Mesenteric fat pad (tissue), 1 donor: ENCODE data around the gene NFATC2. TPM values are rescaled to one million over a fixed set of nuclear protein-coding genes. Genes with fewer than 3 reads are reported as not detected.
"Not testable (repeated sequence)": the region's sequence is repeated elsewhere in the genome, so short reads cannot be mapped to it uniquely, and the experiment has no call there.

Source experiments
- DNase-seq: peaks from one replicate; pipeline ENCODE4 v3.0.0-alpha.2; 2020; ENCODE audit warnings: low spot score
- total RNA-seq: library from RNA; stranded (reverse); fragmentation: NEBNext Ultra II Directional; extraction: Animal tissue kit (Norgen Biotek cat#: 25700); gene quantifications from one replicate; pipeline ENCODE4 v1.2.1, GENCODE V29; 2021
- donor health status: DM: yes; HTN: yes; CAD: no.

Gene NFATC2
- total RNA-seq, 1 donor from 2014 or later: 9.3 TPM

DNA sequence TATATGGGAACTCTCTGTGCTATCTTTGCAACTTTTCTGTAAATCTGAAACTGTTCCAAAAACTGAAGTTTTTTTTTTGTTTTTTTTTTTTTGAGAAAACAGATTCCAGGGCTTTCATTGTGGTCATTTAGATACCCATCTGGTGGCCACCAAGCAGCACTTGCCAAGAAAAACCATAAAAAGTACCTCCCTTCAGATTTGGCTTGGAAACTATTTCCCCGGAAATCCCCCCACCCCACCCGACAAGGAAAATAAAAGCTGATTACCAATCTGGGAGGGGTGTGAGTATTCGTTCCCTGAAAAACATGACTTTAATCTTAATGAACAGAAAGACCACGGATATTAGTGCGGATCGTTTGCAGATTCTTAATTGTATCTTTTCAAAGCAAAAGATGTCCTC is 1.9 kb downstream of the NFATC2 start:
- DNase-seq: no peak

DNA sequence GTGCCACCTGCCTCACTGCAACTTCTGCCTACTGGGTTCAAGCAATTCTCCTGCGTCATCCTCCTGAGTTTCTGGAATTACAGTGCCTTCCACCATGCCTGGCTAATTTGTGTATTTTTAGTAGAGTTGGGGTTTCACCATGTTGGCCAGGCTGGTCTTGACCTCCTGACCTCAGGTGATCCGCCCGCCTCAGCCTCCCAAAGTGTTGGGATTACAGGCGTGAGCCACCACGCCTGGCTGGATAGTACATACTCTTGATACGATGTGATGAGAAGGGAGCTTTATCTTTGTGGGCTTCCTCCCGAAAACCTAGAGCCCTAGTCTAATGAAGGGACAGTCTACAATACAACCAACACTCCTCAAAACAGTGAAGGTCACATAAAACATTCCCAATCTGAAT is 2.4 kb downstream of the NFATC2 start:
- not testable (repeated sequence) for DNase-seq

DNA sequence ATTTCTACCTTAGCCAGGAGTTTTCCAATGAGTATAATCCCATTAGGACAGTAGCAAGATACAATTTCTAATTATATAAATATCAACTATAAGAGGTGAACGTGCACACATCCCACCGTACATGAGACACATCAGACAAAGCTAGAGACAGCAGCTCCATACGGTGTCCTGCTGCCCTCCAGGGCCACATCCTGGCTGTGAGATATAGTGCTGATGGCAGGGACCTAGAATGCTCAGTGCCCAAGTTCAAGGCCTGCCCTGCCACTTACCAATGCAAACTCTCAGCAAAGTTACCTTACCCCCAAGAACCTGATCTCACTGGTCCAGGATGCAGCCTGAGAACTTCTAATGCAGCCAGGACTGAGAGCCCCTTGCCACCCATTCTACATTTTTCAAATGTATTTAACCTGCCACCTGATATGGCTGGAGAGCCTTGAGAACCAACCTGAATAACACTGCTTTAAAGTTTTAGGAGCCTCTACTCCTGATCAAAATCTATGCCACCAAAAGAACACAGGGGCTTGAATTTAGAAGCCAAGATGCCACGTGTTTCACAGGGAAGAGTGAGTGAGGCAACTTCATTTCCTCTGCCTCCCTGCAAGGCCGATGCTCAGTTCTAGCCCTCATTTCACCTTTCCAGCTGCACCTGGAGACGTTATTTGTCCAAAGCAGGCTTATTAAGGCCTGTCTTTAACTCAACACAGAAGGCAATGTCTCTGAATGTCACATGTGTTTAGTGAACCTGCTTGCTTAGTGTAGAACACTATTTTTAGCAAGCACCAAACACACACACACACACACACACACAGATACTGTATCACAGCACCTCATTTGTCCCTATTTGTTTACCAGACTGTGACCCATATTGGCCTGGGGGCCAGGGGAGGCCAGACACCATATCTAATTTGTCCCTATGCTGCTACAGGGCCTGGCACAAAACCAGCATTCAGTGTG is 6.1 kb downstream of the NFATC2 start:
- no peak for DNase-seq

GRCh38 chr20:51535674-51536073 is 6.8 kb downstream of the NFATC2 start:
- DNase-seq: no peak

DNA sequence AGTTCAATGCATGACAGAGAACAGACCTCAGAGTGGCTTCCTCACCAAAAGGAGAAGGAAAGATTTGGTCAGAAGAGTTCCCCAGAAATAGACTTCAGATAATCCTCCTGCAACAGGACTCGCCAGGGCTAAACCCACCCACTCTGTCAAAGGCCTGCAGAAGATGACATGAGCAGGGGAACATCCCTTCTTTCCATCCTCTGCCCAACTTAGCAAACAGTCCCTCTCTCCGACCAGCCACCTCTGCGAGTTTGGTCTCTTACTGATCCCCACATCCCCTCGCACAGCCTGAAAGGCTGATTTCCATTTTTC is 7.5 kb downstream of the NFATC2 start:
- no peak for DNase-seq

DNA sequence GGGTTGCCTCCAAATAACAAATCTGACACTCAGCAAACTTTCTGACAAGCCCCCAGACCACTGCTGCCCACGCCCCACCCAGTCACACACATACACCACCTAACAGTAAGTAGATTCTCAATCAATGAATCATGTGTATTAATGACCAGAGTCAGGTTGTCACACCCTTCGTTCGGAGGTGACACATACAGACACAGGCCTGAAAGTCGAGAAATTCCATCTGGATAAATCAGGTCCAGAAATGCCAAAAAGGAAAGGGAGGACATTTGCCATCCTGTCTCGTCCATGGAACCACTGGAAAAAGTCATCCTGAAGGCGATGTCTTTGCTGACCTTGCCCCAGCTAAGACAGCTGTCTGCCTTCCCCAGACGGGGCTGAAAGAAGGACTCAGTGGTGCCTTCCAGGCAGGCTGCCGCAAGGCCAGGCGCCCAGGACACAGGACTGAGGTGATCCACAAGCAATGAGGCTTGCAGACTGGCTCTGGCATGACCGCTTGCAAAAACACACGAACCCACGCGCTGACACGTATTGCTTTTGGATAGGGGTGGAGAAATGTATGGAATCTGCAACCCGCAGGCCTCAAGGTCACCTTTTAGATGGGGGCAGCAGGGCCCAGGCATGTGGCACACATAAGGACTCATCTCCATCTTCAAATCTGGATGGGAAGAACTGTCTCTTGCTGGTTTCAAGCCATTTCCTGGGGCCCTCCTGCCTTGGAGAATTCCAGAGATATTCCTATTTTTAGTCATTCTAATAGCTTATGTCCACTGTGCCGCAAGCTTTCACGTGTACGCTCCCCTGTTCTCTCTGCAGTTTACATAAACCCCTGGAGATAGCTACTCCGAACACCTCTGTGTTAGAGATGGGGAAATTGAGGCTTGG is 9.0 kb downstream of the NFATC2 start:
- DNase-seq: no peak

DNA sequence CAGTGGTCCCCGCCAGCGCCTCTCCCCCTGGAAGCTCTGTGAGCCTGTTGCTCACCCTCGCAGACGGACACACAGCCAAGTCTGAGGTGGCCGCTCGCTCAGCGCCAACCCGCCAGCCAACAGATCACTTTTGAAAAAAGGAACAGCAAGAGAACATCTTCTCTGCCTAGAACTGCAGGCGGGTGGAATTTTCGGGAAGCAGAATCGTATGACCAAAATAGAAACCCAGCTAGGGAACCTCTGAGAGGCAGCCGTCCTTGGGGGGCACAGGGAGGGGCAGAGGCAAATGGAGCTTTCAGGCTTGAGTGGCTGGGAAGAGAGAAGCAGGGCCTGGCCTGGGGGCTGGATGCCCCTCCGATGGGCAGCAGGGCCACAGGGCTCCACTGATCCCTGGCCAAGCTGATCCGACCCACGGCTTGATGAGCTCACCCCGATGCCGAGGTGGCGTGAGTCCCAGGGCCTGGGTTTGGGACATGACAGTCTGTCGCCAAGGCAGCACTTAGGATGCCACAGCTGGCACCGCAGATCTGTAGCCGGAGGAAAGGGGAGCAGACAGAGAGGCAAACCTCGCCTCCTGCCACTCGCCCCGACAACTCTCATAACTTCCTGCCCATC is 9.8 kb downstream of the NFATC2 start:
- no peak for DNase-seq

GRCh38 chr20:51531712-51532456 is 10.6 kb downstream of the NFATC2 start:
- DNase-seq: no peak

DNA sequence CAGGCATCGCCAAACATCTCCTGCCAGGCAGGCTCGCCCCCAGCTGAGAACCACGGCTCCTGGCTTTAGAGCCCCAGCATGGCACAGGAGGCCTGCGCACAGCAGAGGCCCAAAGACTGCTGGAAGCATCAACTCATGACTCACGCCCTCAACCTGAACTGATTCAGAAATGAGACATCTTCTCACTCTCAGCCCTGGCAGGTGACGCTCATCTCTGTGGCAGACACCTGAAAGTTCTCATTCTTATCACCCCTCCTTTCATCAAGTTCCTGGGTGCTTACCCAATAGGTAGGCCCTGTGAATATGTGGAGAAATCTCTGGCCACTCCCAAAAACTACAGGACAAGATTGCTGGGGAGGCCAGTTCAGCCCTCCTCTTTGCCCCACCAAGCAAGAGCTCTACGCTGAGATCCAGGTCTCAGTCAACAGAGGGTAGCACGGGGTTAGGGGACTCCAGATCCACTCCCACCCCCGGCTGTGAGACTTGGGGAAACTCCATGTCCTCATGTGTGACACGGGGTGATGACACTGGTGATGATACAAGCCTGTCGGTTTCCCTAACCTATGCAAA is 11.3 kb downstream of the NFATC2 start:
- no peak for DNase-seq

DNA sequence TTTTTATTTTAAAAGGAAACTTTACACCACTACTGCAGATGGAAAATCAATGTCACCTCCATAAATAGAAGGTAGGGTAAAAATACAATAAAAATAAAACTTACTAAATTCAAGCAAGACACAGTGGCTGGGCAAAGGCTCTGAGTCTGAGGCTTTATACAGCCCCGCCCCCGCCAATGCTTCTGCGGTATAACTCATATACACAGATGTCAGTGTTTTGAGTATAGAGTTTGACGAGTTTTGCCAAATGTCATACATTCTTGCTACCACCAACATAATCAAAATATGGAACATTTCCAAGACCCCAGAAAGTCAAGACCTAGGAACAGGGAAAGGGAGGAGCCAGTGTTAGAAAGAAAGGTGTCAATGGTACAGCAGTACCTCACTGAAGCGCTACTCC is 12.8 kb downstream of the NFATC2 start:
- no peak for DNase-seq

GRCh38 chr20:51529081-51529681 is 13.3 kb downstream of the NFATC2 start:
- DNase-seq: no peak

DNA sequence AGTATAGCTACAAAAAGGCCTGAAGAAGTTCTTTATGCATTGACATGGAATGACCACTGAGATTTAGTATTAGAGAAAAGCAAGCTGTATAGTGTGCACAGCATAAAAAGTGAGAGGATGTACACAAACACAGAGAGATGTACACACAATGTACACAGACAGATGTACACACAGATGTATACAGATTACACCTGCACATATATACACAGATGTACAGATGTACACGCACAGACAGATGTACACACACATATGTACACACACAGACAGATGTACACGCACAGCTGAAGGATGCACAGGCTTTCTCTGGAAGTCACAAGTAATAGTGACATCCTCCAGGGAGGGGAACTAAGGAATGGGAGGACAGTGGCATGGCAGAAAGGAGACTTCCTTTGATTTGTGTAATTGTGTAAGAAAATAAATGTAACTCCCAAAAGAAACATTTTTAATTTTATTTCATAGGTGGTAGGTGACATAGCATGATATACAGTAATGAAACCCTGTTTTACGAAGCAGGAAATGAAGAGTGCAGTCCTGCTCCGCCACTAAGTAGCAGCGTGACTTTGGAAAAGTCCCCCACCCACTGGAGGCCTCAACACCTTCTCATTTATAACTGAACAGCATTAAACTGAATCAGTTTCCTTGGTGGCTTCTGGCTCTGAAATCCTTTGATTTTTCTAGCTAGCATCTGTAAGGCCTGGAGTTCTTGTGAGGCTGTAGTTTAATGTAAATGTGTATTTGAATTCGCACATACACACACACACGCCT is 14.1 kb downstream of the NFATC2 start:
- DNase-seq: no peak

DNA sequence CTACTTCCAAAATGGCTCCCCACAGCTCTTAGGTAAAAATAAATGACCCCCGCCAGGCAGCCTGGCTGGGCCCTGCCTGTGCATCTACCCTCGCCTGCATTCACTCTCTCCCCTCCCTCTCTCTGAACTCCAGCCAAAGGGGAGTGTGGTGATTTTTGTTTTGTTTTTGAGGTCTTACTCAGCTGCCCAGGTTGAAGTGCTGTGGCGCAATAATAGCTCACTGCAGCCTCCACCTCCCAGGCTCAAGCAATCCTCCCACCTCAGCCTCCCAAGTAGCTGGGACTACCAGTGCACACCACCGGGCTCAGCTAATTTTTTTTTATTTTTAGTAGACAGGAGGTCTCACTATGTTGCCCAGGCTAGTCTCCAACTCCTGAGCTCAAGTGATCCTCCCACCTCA is 15.8 kb downstream of the NFATC2 start:
- DNase-seq: no peak

DNA sequence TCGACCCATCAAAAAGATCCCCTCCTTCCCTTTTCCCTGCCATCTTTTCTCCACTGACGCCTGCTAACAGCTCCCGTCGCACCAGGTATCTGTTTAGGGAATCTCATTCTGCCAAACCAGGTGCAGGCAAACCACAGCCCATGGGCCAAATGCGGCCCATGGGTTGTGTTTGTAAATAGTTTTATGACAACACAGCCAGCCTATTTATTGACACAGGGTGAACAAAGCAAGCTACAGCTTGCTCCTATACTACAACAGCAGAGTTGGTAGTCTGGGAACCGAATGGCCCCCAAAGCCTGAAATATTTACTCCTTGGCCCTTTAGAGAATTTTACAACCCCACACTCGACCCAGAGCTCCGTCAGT is 16.4 kb downstream of the NFATC2 start:
- no peak for DNase-seq

DNA sequence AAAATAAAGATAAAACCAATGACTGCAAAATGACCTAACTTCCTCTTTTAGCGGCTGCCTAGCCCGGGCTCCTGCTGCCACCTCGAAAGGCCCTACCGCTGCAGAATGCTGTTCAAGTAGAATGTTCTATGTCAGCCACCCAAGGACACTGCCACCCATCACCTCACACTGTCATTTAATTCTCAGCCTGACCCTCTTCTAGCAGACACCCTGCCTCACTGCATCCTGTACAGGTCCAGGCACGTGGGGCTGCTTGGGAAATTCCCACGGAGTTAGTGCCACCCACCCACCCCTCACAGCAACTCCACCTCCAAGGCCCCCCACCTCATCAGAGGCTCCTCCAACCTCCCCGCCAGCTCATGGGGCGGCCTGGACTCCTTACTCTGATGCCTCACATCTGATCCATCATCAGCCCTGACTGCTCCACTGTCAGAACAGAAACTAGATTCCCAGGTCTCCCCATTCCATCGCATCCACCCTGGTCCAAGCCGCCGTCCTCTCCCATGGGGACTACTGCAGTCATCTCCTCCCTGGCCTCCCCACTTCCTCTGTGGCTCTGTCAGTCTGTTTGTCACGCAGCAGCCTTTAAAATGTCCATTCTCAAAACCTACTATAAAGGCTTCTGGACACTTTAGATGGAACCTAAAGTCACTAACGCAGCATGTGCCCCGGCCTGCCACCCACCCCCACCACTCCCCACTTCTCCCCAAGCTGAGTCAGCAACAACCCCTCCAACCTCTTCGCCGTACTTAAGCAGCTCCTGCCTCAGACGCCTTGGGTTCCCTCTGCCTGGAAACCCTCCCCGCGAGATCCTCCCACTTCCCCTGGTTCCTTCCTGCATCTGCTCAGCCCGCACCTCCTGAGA is 17.0 kb downstream of the NFATC2 start:
- no peak for DNase-seq

GRCh38 chr20:51523276-51524013 is 19.1 kb downstream of the NFATC2 start:
- no peak for DNase-seq

GRCh38 chr20:51522207-51522606 is 20.3 kb downstream of the NFATC2 start:
- DNase-seq: no peak

DNA sequence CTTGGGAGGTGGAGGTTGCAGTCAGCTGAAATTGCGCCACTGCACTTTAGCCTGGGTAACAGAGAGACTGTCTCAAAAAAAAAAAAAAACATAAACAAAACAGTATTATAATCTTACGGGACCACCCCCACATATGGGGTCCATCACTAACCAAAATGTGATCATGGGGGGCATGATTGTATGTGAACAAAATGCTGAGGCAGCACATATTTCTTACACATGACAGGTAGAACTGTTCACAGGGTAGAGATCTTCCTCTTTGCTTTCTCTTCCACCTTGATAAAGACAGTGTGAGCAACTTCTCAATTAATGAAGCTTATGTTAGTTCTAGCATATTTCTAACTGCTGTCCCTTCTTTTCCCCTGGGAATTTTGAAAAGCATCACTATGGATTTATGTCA is 24.7 kb downstream of the NFATC2 start:
- no peak for DNase-seq
